Cardiac muscle cell (in vitro differentiated cells and primary cell): ENCODE results near the gene CD300A. TPM values are rescaled to one million over a fixed set of nuclear protein-coding genes. Genes with fewer than 3 reads are reported as not detected.

Source experiments
- DNase-seq, 2 donors: peaks; one replicate each; pipeline versions ENCODE4 v3.0.0 to v3.0.0-alpha.2; 2010 to 2017; ENCODE audit warnings: low read depth in 1 of 2, low spot score in 1 of 2
- H3K27ac ChIP-seq: fragments of 200-600 bp; sonication (generic); 2 replicates; pipeline ENCODE4 v1.5.1; 2016
- H3K27me3 ChIP-seq: fragments of 200-600 bp; sonication (generic); 2 replicates; pipeline ENCODE4 v1.6.0; 2016; ENCODE audit warnings: control low read depth
- H3K36me3 ChIP-seq: fragments of 200-600 bp; sonication (generic); 2 replicates; pipeline ENCODE4 v1.5.1; 2016; ENCODE audit warnings: control low read depth
- H3K4me1 ChIP-seq: fragments of 200-600 bp; sonication (generic); 2 replicates; pipeline ENCODE4 v1.8.1; 2017; ENCODE audit warnings: low read depth, mild to moderate bottlenecking, mixed run types
- H3K4me3 ChIP-seq: fragments of 200-600 bp; sonication (generic); 2 replicates; pipeline ENCODE4 v1.5.1; 2016; ENCODE audit warnings: mild to moderate bottlenecking
- H3K9me3 ChIP-seq: fragments of 200-600 bp; sonication (generic); 2 replicates; pipeline ENCODE4 v1.5.1; 2017; ENCODE audit warnings: low read depth, mild to moderate bottlenecking, control low read depth
- CTCF ChIP-seq: IDR thresholded peaks from 2 replicates; pipeline ENCODE4 v1.5.1; 2012; ENCODE audit warnings: low read depth, mild to moderate bottlenecking, low read length
- polyA plus RNA-seq: library from polyadenylated mRNA; unstranded; fragments of >200 nt; fragmentation: Nextera tagmentation; extraction: Ambion mirVana; gene quantifications from 2 replicates; pipeline ENCODE4 v1.2.1, GENCODE V29; 2016
- total RNA-seq: library from RNA; depleted of rRNA; stranded (reverse); fragments of >200 nt; gene quantifications from 2 replicates; pipeline ENCODE4 v1.2.3, GENCODE V29; 2016

CD300A gene
- total and polyA plus RNA-seq, 2 experiments from 2014 or later: 2.6 to 2.7 TPM

GRCh38 chr17:74465378-74466110, 890 bp upstream of the CD300A start:
- H3K36me3 ChIP-seq: no peaks in the 10 kb centered on the region
- no peak for DNase-seq
- H3K27ac ChIP-seq: no peak overlapping the region
- peaks cover 15% of the 10 kb centered on the region for H3K27me3 ChIP-seq
- H3K9me3 ChIP-seq: no peaks in the 10 kb centered on the region
- no peak for TF ChIP-seq CTCF
- no peaks in the 10 kb centered on the region for H3K4me1 ChIP-seq
- H3K4me3 ChIP-seq: no peak overlapping the region

- DNase-seq: no peak
- H3K27me3 ChIP-seq: peaks cover 15% of the 10 kb centered on the region
- no peak overlapping the region for H3K4me3 ChIP-seq
- no peak overlapping the region for H3K27ac ChIP-seq
- no peaks in the 10 kb centered on the region for H3K9me3 ChIP-seq
- TF ChIP-seq CTCF: no peak
- no peaks in the 10 kb centered on the region for H3K36me3 ChIP-seq
- H3K4me1 ChIP-seq: no peaks in the 10 kb centered on the region
These were observed 372 bp downstream of the CD300A start for GRCh38 chr17:74466828-74467184.

DNA sequence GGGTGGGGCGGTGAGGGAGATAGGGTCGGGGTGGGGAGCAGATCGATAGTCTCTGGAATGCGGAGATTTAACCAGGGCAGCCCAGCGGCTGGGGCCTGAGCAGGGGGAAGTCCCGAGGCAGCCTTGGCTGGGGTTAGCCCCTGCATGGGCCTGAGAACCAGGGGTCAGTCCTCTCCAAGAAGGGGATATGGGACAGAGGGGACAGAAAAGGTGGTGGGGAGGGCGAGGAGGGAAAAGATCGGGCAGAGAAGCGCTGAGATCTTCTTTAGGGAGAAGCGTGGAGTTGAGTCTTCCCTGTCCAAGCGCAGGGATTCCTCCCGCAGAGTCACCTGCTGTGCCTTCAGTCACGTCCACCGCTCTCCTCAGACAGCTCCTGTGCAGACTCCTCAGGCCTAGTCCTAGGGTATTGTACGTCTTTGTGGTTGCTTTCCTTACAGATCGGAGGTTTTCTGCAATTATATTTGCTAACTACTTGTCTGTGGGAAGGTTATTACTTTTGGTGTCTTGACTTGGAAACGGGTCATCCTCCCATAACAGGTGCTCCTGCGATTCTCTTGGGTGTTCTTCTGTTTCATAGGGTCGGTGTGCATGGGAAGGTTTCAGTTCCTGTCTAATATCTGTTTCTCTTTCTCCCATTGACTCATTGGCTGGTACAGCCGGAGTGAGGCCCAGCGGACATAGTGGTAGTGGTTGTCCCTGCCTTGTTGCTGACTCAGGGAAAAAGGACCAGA, 952 bp downstream of the CD300A start:
- Histone ChIP-seq H3K4me1 (no peaks in the 10 kb centered on the region), H3K27ac (no peak overlapping the region), H3K36me3 (no peaks in the 10 kb centered on the region), H3K4me3 (no peak overlapping the region), H3K27me3 (peaks cover 15% of the 10 kb centered on the region), H3K9me3 (no peaks in the 10 kb centered on the region)
- no peak for TF ChIP-seq CTCF
- DNase-seq: no peak

DNA sequence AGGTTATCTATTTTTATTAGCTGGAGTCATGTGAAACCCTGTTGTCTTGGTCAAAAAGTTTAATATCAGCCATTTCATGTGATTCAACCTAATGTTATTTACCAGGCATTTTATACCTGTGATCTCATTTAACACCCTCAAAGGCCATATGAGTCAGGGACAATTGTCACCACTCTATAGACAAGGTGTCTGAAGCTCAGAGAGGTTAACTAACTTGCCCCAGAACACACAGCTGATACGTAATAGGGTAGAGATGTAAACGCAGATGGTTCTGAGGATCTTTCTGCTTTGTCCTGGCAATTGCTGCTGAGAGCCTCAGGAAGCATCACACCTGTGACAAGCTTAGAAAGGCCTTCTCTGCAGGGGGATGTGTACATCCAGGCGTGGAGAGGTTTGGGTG, 4.9 kb downstream of the CD300A start:
- TF ChIP-seq CTCF: no peak
- DNase-seq: no peak
- Histone ChIP-seq H3K27ac (no peak overlapping the region), H3K4me1 (no peaks in the 10 kb centered on the region), H3K36me3 (no peaks in the 10 kb centered on the region), H3K9me3 (no peaks in the 10 kb centered on the region), H3K4me3 (no peak overlapping the region), H3K27me3 (peaks cover 12% of the 10 kb centered on the region)

- H3K36me3 ChIP-seq: no peaks in the 10 kb centered on the region
- DNase-seq: no peak
- H3K27me3 ChIP-seq: no peaks in the 10 kb centered on the region
- no peak overlapping the region for H3K27ac ChIP-seq
- H3K4me1 ChIP-seq: no peaks in the 10 kb centered on the region
- H3K9me3 ChIP-seq: no peaks in the 10 kb centered on the region
- TF ChIP-seq CTCF: no peak
- H3K4me3 ChIP-seq: no peak overlapping the region
These were observed 6.5 kb downstream of the CD300A start for GRCh38 chr17:74472890-74473289.
